Epidermal melanocyte (primary cell): Measurements from ENCODE around the gene IZUMO1.
"Not testable (repeated sequence)": the region's sequence is repeated elsewhere in the genome, so short reads cannot be mapped to it uniquely, and the experiment has no call there.

Experiments used
- DNase-seq: peaks from one replicate; pipeline ENCODE4 v3.0.0; 2011; ENCODE audit warnings: low spot score; ENCODE audit not compliant: insufficient read length

Gene IZUMO1

GRCh38 chr19:48713864-48714755 lies 32.6 kb downstream of the IZUMO1 start:
- DNase-seq = peak; percentile 100

GRCh38 chr19:48713041-48713863 lies 33.5 kb downstream of the IZUMO1 start:
- DNase-seq = no peak

GRCh38 chr19:48711106-48711662 lies 35.5 kb downstream of the IZUMO1 start:
- DNase-seq = no peak

- no peak for DNase-seq
These were observed 38.2 kb downstream of the IZUMO1 start for GRCh38 chr19:48708471-48708870.

DNA sequence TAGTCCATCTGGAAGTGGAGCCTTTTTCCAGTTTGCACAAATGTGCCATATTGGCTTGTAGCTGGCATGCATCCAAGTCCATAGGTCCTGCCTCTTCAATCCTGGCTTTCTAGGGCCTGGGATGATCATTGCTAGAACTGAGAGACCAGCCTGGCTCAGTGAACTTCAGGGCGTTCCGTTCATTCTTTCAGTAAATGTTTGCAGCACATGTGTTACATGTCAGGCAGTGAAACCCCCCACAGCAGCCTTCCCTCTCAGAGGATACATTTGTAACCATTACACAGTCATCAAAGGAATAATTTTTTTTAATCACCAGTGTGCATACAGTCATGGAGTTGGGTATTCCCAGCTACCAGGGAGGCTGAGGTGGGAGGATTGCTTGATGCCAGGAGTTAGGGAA lies 41.3 kb downstream of the IZUMO1 start:
- DNase-seq = no peak

- no peak for DNase-seq
These were observed 43.4 kb downstream of the IZUMO1 start for GRCh38 chr19:48703316-48703715.

GRCh38 chr19:48702701-48703100 lies 44.0 kb downstream of the IZUMO1 start:
- no peak for DNase-seq

DNA sequence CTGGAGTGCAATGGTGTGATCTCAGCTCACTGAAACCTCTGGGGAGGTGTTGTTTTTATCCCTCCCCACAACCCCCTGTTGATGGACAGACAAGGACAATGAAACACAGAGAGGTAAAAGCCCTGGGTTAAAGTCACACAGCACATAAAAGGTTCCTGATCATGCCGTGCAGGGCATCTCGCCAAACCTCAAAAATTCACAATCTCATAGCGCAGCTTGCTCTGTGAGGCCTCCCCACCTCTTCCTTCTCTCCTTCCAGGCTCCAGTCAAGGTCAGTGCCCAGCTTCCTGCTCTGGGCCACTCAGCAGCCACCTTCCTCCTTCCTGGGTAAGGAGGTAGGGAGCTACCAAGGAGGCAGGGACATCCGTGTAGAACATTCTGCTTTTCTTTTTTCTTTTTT lies 48.7 kb downstream of the IZUMO1 start:
- DNase-seq = no peak

GRCh38 chr19:48696353-48697010 lies 50.2 kb downstream of the IZUMO1 start:
- no peak for DNase-seq

DNA sequence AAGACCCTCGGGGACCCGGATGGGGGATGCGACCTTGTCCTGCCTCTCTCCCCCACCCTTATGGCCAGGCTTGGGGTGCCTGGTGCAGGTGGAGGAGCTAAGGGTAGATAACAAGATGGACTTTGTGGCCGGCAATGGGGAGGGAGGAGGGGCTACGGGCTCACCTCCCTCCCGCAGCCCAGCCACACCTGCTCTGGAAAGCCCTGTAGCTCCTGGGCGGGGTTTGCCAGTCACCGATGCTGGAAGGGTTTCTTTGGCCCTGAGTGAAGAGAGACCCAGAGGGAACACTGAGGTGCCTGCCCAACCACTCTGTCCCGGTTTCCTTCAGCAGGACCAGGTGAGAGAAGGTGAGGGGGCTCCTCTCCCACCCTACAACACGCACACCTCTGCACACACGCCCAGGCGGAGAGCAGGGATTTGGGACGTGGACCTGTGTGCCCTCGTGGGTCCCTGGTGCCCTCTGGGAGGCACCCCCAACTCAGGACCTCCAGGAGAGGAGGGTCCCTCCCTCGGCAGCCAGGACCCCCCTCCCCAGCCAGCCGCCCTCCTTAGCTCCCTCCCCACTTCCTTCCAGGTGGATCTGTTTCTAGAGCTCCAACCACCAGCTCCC lies 50.9 kb downstream of the IZUMO1 start, which contains the start of gene FUT2:
TSS of gene FUT2 (plus strand) at position 229 of the 610 bp plus-strand sequence. CDS start 6,986 bp downstream, outside the sequence.
- DNase-seq = no peak

GRCh38 chr19:48693629-48694028 lies 53.1 kb downstream of the IZUMO1 start:
- DNase-seq = not testable (repeated sequence)
